WTC11 (cell line): ENCODE measurements around the gene GLA.

Source experiments
- ATF2 ChIP-seq: sonication (generic); formaldehyde crosslinking; IDR thresholded peaks from 2 replicates; pipeline ENCODE4 v1.8.1; 2022; ENCODE audit warnings: low read depth, missing genetic modification reagents, borderline replicate concordance
- CTCF ChIP-seq: fragments of 200-600 bp; IDR thresholded peaks from 2 replicates; pipeline ENCODE4 v1.8.0; 2022; ENCODE audit warnings: antibody characterized with exemption
- E2F5 ChIP-seq: sonication (generic); formaldehyde crosslinking; IDR thresholded peaks from 2 replicates; pipeline ENCODE4 v1.8.1; 2022; ENCODE audit warnings: mild to moderate bottlenecking, moderate library complexity, missing genetic modification reagents
- ELF4 ChIP-seq: sonication (generic); formaldehyde crosslinking; IDR thresholded peaks from 2 replicates; pipeline ENCODE4 v1.8.1; 2022; ENCODE audit warnings: low read depth, mild to moderate bottlenecking, moderate library complexity, missing genetic modification reagents
- ESRRA ChIP-seq: sonication (generic); formaldehyde crosslinking; IDR thresholded peaks from 2 replicates; pipeline ENCODE4 v1.8.1; 2022; ENCODE audit warnings: mild to moderate bottlenecking, missing genetic modification reagents, borderline replicate concordance
- GABPB1 ChIP-seq: sonication (generic); formaldehyde crosslinking; IDR thresholded peaks from 2 replicates; pipeline ENCODE4 v1.8.1; 2023; ENCODE audit warnings: mild to moderate bottlenecking, missing genetic modification reagents
- MAX ChIP-seq: sonication (generic); formaldehyde crosslinking; IDR thresholded peaks from 2 replicates; pipeline ENCODE4 v1.8.0; 2022; ENCODE audit warnings: mild to moderate bottlenecking, missing genetic modification reagents
- NFYB ChIP-seq: sonication (generic); formaldehyde crosslinking; conservative IDR thresholded peaks from 2 replicates; pipeline ENCODE4 v1.8.0; 2022; ENCODE audit warnings: low read depth, missing genetic modification reagents
- TEAD4 ChIP-seq: sonication (generic); formaldehyde crosslinking; IDR thresholded peaks from 2 replicates; pipeline ENCODE4 v1.8.0; 2022; ENCODE audit warnings: mild to moderate bottlenecking, missing genetic modification reagents
- USF2 ChIP-seq: sonication (generic); formaldehyde crosslinking; IDR thresholded peaks from 2 replicates; pipeline ENCODE4 v1.8.1; 2023; ENCODE audit warnings: mild to moderate bottlenecking, missing genetic modification reagents, moderate library complexity
- ZNF232 ChIP-seq: sonication (generic); formaldehyde crosslinking; IDR thresholded peaks from 2 replicates; pipeline ENCODE4 v1.8.0; 2022; ENCODE audit warnings: mild to moderate bottlenecking, missing genetic modification reagents
- ZNF423 ChIP-seq: fragments of 250-450 bp; sonication (Bioruptor Pico); IDR thresholded peaks from 2 replicates; pipeline ENCODE4 v2.1.2; 2022; ENCODE audit warnings: mild to moderate bottlenecking, moderate library complexity

GRCh38 chrX:101388604-101389003, 19.1 kb downstream of the GLA start:
- no peak for TF ChIP-seq CTCF
- no peak for TF ChIP-seq E2F5 (CRISPR knock-in tag)
- TF ChIP-seq ZNF423 (CRISPR knock-in tag), result no peak
- TF ChIP-seq ATF2, result no peak
- no peak for TF ChIP-seq MAX (CRISPR knock-in tag)
- TF ChIP-seq ZNF232 (CRISPR knock-in tag), result no peak
- no peak for TF ChIP-seq USF2 (CRISPR knock-in tag)
- no peak for TF ChIP-seq ELF4 (CRISPR knock-in tag)
- TF ChIP-seq TEAD4, result no peak
- no peak for TF ChIP-seq ESRRA
- no peak for TF ChIP-seq NFYB (CRISPR knock-in tag)
- no peak for TF ChIP-seq GABPB1 (CRISPR knock-in tag)
